Neural crest cell (in vitro differentiated cells): Measurements from ENCODE around the gene MMEL1. TPM values are rescaled to one million over a fixed set of nuclear protein-coding genes. Genes with fewer than 3 reads are reported as not detected.

Source experiments
- DNase-seq: peaks from one replicate; pipeline ENCODE4 v3.0.0; 2021; ENCODE audit warnings: low read depth, mixed read lengths, low spot score
- H3K27ac Mint-ChIP-seq: one replicate; pipeline ENCODE4 v1.8.0; 2021; ENCODE audit warnings: mild to moderate bottlenecking, mixed read lengths; ENCODE audit not compliant: unreplicated experiment
- H3K27me3 Mint-ChIP-seq: 2 replicates; pipeline ENCODE4 v1.8.0; 2021; ENCODE audit warnings: low read depth, mild to moderate bottlenecking, mixed read lengths
- H3K36me3 Mint-ChIP-seq: 2 replicates; pipeline ENCODE4 v1.8.0; 2021; ENCODE audit warnings: low read depth, mild to moderate bottlenecking, mixed read lengths
- H3K4me1 Mint-ChIP-seq: 2 replicates; pipeline ENCODE4 v1.8.0; 2021; ENCODE audit warnings: mixed read lengths
- H3K4me3 Mint-ChIP-seq: one replicate; pipeline ENCODE4 v1.8.0; 2021; ENCODE audit warnings: mild to moderate bottlenecking, mixed read lengths
- H3K9me3 Mint-ChIP-seq: 2 replicates; pipeline ENCODE4 v1.8.0; 2021; ENCODE audit warnings: mixed read lengths
- CTCF ChIP-seq: fragments of 200-600 bp; sonication (generic); conservative IDR thresholded peaks from 2 replicates; pipeline ENCODE4 v1.5.0; 2021; ENCODE audit warnings: antibody characterized with exemption, mild to moderate bottlenecking
- total RNA-seq: library from RNA; stranded (reverse); gene quantifications from 2 replicates; pipeline ENCODE4 v1.2.1, GENCODE V29; 2021

MMEL1 gene
- total RNA-seq, 1 donor from 2014 or later = 0.51 TPM

- TF ChIP-seq CTCF = no peak
- Mint-ChIP-seq H3K4me3 (no peak overlapping the region), H3K27ac (peak overlapping the region; percentile 71), H3K27me3 (no peaks in the 10 kb centered on the region), H3K36me3 (no peaks in the 10 kb centered on the region), H3K4me1 (peaks cover 8% of the 10 kb centered on the region), H3K9me3 (no peaks in the 10 kb centered on the region)
- DNase-seq = no peak
Measured at GRCh38 chr1:2558420-2558819, 74.4 kb downstream of the MMEL1 start.

GRCh38 chr1:2557482-2558400 lies 75.1 kb downstream of the MMEL1 start:
- Mint-ChIP-seq H3K27me3 (no peaks in the 10 kb centered on the region), H3K27ac (peak overlapping the region; percentile 35), H3K9me3 (no peaks in the 10 kb centered on the region), H3K4me1 (peaks cover 4% of the 10 kb centered on the region), H3K4me3 (no peak overlapping the region), H3K36me3 (no peaks in the 10 kb centered on the region)
- no peak for TF ChIP-seq CTCF
- no peak for DNase-seq

- Mint-ChIP-seq H3K36me3 (no peaks in the 10 kb centered on the region), H3K27me3 (no peaks in the 10 kb centered on the region), H3K4me1 (peaks cover 4% of the 10 kb centered on the region), H3K4me3 (no peak overlapping the region), H3K9me3 (no peaks in the 10 kb centered on the region), H3K27ac (peak overlapping the region; percentile 86)
- TF ChIP-seq CTCF = no peak
- DNase-seq = no peak
Measured at GRCh38 chr1:2556678-2557481, 75.9 kb downstream of the MMEL1 start.

DNA sequence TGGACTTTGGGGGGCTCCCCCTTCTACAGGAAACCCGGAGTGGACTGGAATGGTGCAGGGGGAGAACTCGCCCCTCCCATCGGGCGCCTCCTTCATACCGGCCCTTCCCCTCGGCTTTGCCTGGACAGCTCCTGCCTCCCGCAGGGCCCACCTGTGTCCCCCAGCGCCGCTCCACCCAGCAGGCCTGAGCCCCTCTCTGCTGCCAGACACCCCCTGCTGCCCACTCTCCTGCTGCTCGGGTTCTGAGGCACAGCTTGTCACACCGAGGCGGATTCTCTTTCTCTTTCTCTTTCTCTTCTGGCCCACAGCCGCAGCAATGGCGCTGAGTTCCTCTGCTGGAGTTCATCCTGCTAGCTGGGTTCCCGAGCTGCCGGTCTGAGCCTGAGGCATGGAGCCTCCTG lies 76.5 kb downstream of the MMEL1 start, which contains the start of gene TNFRSF14:
TSS of gene TNFRSF14 (plus strand) at position 95 of the 401 bp plus-strand sequence. CDS start at position 389, 294 bp downstream.
- TF ChIP-seq CTCF = no peak
- Mint-ChIP-seq H3K9me3 (no peaks in the 10 kb centered on the region), H3K4me3 (no peak within 1 kb of the TSS), H3K27ac (peak within 1 kb of the TSS; percentile 86), H3K27me3 (no peaks in the 10 kb centered on the region), H3K4me1 (peaks cover 4% of the 10 kb centered on the region), H3K36me3 (no peaks in the 10 kb centered on the region)
- no peak for DNase-seq

- no peaks in the 10 kb centered on the region for H3K27me3 Mint-ChIP-seq
- H3K4me1 Mint-ChIP-seq = peaks cover 4% of the 10 kb centered on the region
- no peak for DNase-seq
- no peaks in the 10 kb centered on the region for H3K36me3 Mint-ChIP-seq
- no peak overlapping the region for H3K4me3 Mint-ChIP-seq
- no peak overlapping the region for H3K27ac Mint-ChIP-seq
- H3K9me3 Mint-ChIP-seq = no peaks in the 10 kb centered on the region
- TF ChIP-seq CTCF = no peak
Measured at GRCh38 chr1:2555634-2556276, 77.1 kb downstream of the MMEL1 start.
